GM11168 (cell line): ENCODE measurements around the gene MANBA.
"Not testable (repeated sequence)": the region's sequence is repeated elsewhere in the genome, so short reads cannot be mapped to it uniquely, and the experiment has no call there.

Source experiments
- in situ Hi-C: fragments of 300-500 bp; cut with MboI; formaldehyde crosslinking; loops from one replicate; pipeline ENCODE4 v1.12.0; 2022; ENCODE audit warnings: low sequenced_read_pairs; ENCODE audit not compliant: unreplicated experiment

MANBA gene

GRCh38 chr4:102726919-102727318 is 33.8 kb downstream of the MANBA start:
- in situ Hi-C loops: not testable (repeated sequence)

- in situ Hi-C loops: no loop called here
Observed at GRCh38 chr4:102726068-102726467, 34.7 kb downstream of the MANBA start.

- in situ Hi-C loops: no loop called here
Observed at GRCh38 chr4:102725229-102725628, 35.5 kb downstream of the MANBA start.

GRCh38 chr4:102723511-102723910 is 37.3 kb downstream of the MANBA start:
- in situ Hi-C loops: no loop called here

- in situ Hi-C loops: no loop called here
Observed at GRCh38 chr4:102722740-102723139, 38.0 kb downstream of the MANBA start.

GRCh38 chr4:102718833-102719575 is 41.8 kb downstream of the MANBA start:
- in situ Hi-C loops: not testable (repeated sequence)

- in situ Hi-C loops: no loop called here
Observed at GRCh38 chr4:102717448-102718092, 43.2 kb downstream of the MANBA start.

GRCh38 chr4:102715057-102715456 is 45.7 kb downstream of the MANBA start:
- in situ Hi-C loops: no loop called here

GRCh38 chr4:102713774-102714173 is 47.0 kb downstream of the MANBA start:
- in situ Hi-C loops: not testable (repeated sequence)

GRCh38 chr4:102713096-102713495 is 47.7 kb downstream of the MANBA start:
- in situ Hi-C loops: no loop called here

- in situ Hi-C loops: no loop called here
Observed at GRCh38 chr4:102710986-102711385, 49.8 kb downstream of the MANBA start.

- in situ Hi-C loops: not testable (repeated sequence)
Observed at GRCh38 chr4:102709060-102709459, 51.7 kb downstream of the MANBA start.

GRCh38 chr4:102707150-102707549 is 53.6 kb downstream of the MANBA start:
- in situ Hi-C loops: no loop called here

- in situ Hi-C loops: no loop called here
Observed at GRCh38 chr4:102705391-102705935, 55.3 kb downstream of the MANBA start.

GRCh38 chr4:102696758-102697157 is 64.0 kb downstream of the MANBA start:
- in situ Hi-C loops: no loop called here

GRCh38 chr4:102694791-102695190 is 66.0 kb downstream of the MANBA start:
- in situ Hi-C loops: no loop called here

- in situ Hi-C loops: no loop called here
Observed at GRCh38 chr4:102693861-102694260, 66.9 kb downstream of the MANBA start.

- in situ Hi-C loops: no loop called here
Observed at GRCh38 chr4:102693262-102693850, 67.4 kb downstream of the MANBA start.

GRCh38 chr4:102692474-102692873 is 68.3 kb downstream of the MANBA start:
- in situ Hi-C loops: no loop called here

GRCh38 chr4:102687982-102688433 is 72.8 kb downstream of the MANBA start:
- in situ Hi-C loops: no loop called here

GRCh38 chr4:102687373-102687981 is 73.3 kb downstream of the MANBA start:
- in situ Hi-C loops: no loop called here
